ENCODE results near the gene PLIN4. TPM values are rescaled to one million over a fixed set of nuclear protein-coding genes. Genes with fewer than 3 reads are reported as not detected.

PLIN4 gene
- total and polyA plus RNA-seq, 2 donors: 14.0 to 55.7 TPM

DNA sequence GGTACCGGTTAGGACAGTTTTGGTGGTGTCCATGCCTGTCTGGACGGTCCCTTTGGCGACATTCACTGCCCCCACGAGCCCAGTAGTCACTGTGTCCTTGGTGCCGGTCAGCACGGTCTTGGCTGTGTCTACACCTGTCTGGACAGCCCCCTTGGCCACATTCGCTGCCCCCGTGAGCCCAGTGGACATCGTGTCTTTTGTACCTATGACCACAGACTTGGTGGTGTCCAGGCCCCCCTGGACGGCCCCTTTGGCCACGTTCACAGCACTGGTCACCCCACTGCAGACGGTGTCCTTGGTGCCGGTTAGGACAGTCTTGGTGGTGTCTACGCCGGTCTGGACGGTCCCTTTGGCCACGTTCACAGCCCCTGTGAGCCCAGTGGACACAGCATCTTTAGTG lies 6.2 kb downstream of the PLIN4 start:
- WGBS: 90% methylated on average over 17 of the region's 17 CpGs
- no peaks in the 10 kb centered on the region for H3K4me1 ChIP-seq (ENCODE audit: insufficient read depth)

DNA sequence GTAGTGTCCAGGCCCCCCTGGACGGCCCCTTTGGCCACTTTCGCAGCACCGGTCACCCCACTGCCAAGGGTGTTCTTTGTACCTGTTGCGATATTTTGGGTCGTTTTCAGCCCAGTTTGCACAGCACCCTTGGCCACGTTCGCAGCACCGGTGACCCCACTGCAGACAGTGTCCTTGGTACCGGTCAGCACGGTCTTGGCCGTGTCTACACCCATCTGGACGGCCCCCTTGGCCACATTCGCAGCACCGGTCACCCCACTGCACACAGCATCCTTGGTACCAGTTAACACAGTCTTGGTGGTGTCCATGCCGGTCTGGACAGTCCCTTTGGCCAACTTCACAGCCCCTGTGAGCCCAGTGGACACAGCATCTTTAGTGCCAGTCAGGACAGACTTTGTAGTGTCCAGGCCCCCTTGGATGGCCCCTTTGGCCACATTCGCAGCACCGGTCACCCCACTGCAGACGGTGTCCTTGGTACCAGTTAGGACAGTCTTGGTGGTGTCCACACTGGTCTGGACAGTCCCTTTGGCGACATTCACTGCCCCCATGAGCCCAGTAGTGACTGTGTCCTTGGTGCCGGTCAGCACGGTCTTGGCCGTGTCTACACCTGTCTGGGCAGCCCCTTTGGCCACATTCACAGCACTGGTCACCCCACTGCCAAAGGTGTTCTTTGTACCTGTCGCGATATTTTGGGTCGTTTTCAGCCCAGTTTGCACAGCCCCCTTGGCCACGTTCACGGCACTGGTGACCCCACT lies 6.8 kb downstream of the PLIN4 start:
- H3K27ac ChIP-seq (ENCODE audit: low read depth): no peak overlapping the region
- H3K36me3 ChIP-seq (ENCODE audit: insufficient read depth): no peaks in the 10 kb centered on the region
- H3K4me1 ChIP-seq (ENCODE audit: insufficient read depth): no peaks in the 10 kb centered on the region
- no peak overlapping the region for H3K4me3 ChIP-seq (ENCODE audit: low read depth, low read length)
- 85% methylated on average over 27 of the region's 27 CpGs for WGBS
- DNase-seq (ENCODE audit: extremely low spot score): no peak

More for the DNA sequence above, 6.2 kb downstream of the PLIN4 start:
- DNase-seq (ENCODE audit: extremely low spot score): no peak
- Histone ChIP-seq H3K36me3 (ENCODE audit: insufficient read depth) (no peaks in the 10 kb centered on the region), H3K4me3 (ENCODE audit: low read depth, low read length) (no peak overlapping the region), H3K27ac (ENCODE audit: low read depth) (no peak overlapping the region)

DNA sequence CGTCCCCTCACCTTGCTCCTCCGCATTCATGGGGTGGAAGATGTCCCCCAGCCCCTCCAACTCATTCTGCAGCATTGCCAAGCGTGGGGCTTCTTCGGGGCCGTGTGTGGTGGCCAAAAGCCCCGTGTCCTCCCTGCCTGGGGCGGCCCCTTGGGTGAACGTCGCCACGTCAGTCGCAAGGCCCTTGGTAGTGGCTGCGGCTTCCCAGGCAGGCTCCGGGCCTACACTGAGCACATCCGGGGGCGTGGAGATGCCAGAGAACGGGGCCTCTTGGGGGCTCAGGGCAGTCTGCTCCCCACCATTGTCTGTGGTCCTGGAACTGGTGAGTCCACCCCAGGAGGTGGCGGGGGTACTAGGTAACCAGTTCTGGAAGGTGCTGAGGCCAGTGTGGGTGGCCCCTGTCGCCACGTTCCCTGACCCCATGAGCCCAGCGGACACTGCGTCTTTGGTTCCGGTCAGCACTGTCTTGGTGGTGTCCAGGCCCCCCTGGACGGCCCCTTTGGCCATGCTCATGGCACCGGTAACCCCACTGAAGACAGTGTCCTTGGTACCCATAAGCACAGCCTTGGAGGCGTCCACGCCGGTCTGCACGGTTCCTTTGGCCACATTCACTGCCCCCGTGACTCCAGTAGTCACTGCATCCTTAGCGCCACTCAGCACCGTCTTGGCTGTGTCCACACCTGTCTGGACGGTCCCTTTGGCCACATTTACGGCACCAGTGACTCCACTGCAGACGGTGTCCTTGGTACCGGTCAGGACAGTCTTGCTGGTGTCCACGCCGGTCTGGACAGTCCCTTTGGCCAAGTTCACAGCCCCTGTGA lies 7.6 kb downstream of the PLIN4 start:
- DNase-seq (ENCODE audit: extremely low spot score): no peak
- no peaks in the 10 kb centered on the region for H3K36me3 ChIP-seq (ENCODE audit: insufficient read depth)
- no peaks in the 10 kb centered on the region for H3K4me1 ChIP-seq (ENCODE audit: insufficient read depth)
- 89% methylated on average over 37 of the region's 37 CpGs for WGBS
- no peak overlapping the region for H3K27ac ChIP-seq (ENCODE audit: low read depth)
- H3K4me3 ChIP-seq (ENCODE audit: low read depth, low read length): no peak overlapping the region

DNA sequence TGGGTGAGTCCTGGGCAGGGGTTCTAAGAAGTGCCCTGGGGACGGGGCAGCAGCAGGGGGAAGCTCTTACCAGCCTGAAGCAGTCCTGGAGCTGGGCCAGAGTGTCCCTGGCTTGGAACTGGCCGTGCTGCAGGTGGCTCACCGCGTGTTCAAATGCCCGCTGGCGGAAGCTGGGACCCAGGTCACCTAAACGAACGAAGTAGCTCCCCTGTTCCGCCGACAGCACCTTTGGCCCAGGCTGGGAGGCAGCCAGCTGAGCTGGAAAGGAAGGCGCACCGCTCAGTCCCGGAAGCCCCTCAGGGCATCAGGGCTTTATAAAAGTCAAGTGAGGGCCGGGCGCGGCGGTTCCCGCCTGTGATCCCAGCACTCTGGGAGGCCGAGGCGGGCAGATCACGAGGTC lies 9.6 kb downstream of the PLIN4 start:
- H3K4me1 ChIP-seq (ENCODE audit: insufficient read depth): no peaks in the 10 kb centered on the region
- DNase-seq (ENCODE audit: extremely low spot score): no peak
- H3K27ac ChIP-seq (ENCODE audit: low read depth): no peak overlapping the region
- H3K36me3 ChIP-seq (ENCODE audit: insufficient read depth): no peaks in the 10 kb centered on the region
- WGBS: 83% methylated on average over 21 of the region's 21 CpGs
- H3K4me3 ChIP-seq (ENCODE audit: low read depth, low read length): no peak overlapping the region

DNA sequence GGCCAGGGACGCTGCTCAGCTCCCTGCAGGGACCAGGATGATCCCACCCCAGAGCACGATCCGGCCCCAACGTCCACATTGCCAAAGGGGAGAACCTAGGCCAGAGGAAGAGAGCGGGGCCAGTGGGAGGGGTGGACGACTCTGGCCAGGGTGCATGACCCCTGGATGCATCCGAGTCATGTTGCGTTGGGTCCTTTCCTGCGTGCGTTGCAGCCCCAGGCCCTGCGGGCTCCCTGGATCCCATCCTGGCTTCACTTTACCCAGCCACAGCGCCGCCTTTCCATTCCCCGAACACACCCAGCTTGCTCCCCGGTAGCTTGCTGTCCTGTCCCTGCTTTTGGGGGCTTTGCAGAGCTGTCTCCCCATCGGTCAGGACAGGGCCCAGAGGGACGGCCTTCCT lies 10.5 kb downstream of the PLIN4 start:
- no peak overlapping the region for H3K4me3 ChIP-seq (ENCODE audit: low read depth, low read length)
- H3K36me3 ChIP-seq (ENCODE audit: insufficient read depth): no peaks in the 10 kb centered on the region
- WGBS: 73% methylated on average over 17 of the region's 17 CpGs
- no peak for DNase-seq (ENCODE audit: extremely low spot score)
- H3K27ac ChIP-seq (ENCODE audit: low read depth): no peak overlapping the region
- H3K4me1 ChIP-seq (ENCODE audit: insufficient read depth): no peaks in the 10 kb centered on the region

DNA sequence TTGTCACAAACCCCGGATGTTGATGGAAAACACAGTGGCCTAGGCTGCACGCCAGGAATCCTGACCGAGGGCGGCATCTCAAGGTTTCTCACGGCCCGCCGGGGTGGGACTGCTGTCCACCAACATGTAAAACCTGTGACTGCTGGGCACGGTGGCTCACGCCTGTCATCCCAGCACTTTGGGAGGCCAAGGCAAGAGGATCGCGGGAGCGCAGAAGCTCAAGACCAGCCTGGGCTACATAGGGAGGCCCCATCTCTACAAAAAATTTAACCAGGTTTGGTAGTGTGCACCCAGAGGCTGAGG lies 11.2 kb downstream of the PLIN4 start:
- H3K4me3 ChIP-seq (ENCODE audit: low read depth, low read length): no peak overlapping the region
- H3K36me3 ChIP-seq (ENCODE audit: insufficient read depth): no peaks in the 10 kb centered on the region
- H3K27ac ChIP-seq (ENCODE audit: low read depth): no peak overlapping the region
- WGBS: 76% methylated on average over 12 of the region's 12 CpGs
- no peaks in the 10 kb centered on the region for H3K4me1 ChIP-seq (ENCODE audit: insufficient read depth)
- DNase-seq (ENCODE audit: extremely low spot score): no peak

DNA sequence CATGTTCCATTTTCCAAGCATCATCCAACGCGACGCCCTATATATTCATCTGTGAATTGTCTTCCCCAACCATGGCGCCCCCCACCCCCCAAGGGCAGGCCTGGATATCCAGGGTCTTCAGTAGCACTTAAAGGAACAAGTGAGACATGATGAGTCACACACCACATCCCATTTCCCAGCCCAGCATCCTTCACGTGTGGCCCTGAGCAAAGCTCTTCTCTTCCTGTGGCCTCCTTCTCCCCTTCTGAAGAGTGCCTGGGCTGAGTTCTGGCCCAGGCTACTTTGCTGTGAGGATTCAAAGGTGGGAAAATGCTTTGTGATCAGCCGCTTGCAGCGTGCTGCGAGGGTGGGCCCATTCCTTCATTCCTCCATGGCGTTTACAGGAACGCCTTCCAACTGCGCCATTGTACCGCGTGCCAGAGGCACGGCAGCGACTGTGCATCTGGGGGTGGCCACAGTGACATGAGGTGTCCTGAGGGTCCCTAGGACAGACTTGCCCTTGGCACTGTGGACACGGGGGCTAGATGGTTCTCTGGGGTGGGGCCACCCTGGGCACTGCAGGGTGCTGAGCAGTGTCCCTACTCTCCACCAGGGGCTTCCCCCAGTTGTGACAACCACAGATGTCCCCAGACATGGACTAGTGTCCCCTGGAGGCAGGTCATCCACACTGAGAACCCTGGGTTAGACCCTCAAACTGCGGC lies 11.7 kb downstream of the PLIN4 start:
- no peaks in the 10 kb centered on the region for H3K4me1 ChIP-seq (ENCODE audit: insufficient read depth)
- H3K4me3 ChIP-seq (ENCODE audit: low read depth, low read length): no peak overlapping the region
- H3K27ac ChIP-seq (ENCODE audit: low read depth): no peak overlapping the region
- whole genome bisulfite sequencing: 83% methylated on average over 17 of the region's 17 CpGs
- no peaks in the 10 kb centered on the region for H3K36me3 ChIP-seq (ENCODE audit: insufficient read depth)
- DNase-seq (ENCODE audit: extremely low spot score): no peak

DNA sequence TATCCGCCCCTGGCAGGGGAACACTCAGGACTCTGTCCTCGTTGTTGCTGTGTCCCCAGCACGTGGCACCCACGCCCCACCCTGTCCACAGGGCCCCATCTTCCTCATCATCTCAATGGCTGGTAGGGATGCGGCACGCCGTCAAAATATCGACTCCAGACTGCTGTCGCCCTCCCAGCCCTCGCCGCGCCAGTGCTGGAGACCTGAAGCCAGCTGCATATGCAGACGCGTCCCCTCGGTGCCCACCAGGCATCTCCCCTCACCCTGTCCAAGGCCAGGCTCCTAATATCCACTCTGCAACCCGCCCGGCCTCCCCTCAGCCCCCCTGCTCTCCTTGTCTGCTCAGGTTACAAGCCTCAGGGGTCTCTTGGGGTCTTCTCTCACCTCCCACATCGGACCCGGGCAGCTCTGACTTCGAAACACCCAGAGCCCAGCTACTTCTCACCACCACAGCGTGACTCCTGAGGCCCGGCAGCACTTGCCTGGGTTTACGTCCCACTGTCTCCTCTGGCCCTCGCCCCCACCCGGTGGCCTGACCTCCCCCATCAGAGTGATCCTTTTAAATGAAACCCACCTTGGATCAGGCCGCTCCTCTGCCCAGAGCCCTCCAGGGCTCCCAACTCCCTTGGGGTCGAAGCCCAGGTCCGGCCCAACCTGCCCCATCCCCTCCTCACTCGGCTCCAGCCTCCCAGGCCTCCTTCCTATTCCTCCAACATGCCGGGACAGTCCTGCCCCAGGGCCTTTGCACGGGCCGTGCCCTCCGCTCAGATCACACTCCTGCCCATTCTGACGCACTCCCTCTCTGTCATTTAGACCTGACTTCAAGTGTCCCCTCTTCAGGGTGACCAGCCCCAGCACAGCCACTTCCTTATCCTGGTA lies 12.5 kb downstream of the PLIN4 start:
- H3K36me3 ChIP-seq (ENCODE audit: insufficient read depth): no peaks in the 10 kb centered on the region
- WGBS: 94% methylated on average over 34 of the region's 34 CpGs
- H3K4me3 ChIP-seq (ENCODE audit: low read depth, low read length): no peak overlapping the region
- DNase-seq (ENCODE audit: extremely low spot score): no peak
- H3K27ac ChIP-seq (ENCODE audit: low read depth): no peak overlapping the region
- H3K4me1 ChIP-seq (ENCODE audit: insufficient read depth): no peaks in the 10 kb centered on the region

DNA sequence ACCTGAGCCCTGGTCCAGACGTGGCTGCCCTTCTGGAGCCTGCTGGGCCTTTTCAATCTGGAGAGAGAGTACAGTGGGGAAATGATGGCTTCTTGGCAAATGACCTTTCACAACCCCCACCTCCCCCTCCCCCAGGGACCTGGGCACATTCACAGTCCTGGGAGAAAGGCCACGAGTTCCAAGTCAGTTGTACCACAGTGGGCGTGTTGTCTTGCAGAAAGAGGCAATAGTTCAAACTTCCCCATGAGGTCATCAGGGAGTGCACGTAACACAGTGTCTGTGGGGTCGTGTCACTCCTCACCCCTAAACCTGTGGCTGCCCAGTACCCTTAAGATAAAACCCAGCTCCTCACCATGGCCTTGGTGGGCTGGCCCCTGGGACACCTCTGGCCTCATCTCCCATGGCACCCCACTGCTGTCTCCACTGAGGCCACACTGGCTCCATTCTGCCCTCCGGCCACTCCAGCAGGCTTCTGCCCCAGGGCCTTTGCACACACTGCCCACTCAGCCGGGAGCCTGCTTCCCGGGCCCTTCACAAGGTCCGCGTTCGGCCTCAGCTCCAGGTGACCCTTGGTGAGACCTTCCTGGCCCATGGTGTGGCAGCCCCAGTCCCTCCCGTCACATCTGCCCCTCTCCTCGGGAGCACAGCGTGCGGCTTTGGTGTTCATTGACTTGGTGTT lies 13.3 kb downstream of the PLIN4 start:
- no peak for DNase-seq (ENCODE audit: extremely low spot score)
- 89% methylated on average over 15 of the region's 15 CpGs for WGBS
- H3K4me1 ChIP-seq (ENCODE audit: insufficient read depth): no peaks in the 10 kb centered on the region
- H3K27ac ChIP-seq (ENCODE audit: low read depth): no peak overlapping the region
- no peaks in the 10 kb centered on the region for H3K36me3 ChIP-seq (ENCODE audit: insufficient read depth)
- no peak overlapping the region for H3K4me3 ChIP-seq (ENCODE audit: low read depth, low read length)

DNA sequence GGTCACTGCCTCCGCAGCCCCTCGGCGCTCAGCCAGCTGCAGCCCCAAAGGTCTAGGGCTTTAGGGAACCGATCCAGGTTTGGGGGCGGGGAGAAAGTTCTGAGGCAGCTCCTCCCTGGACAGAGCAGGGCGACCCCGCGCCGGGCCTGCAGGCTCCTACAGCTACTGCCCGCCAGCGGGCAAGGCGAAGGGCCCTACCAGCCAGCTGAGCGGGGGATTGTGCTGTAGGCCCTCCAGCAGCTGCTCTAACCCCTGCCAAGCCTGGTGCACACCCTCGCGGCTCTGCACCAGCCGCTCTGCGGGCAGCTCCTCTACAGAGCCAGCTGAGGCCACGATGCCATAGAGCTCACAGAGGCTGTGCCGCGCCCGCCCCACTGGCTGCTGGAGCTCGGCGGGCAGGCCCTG lies 14.0 kb downstream of the PLIN4 start:
- WGBS: 86% methylated on average over 23 of the region's 23 CpGs
- no peak for DNase-seq (ENCODE audit: extremely low spot score)
- H3K27ac ChIP-seq (ENCODE audit: low read depth): no peak overlapping the region
- H3K4me3 ChIP-seq (ENCODE audit: low read depth, low read length): no peak overlapping the region
- H3K36me3 ChIP-seq (ENCODE audit: insufficient read depth): no peaks in the 10 kb centered on the region
- no peaks in the 10 kb centered on the region for H3K4me1 ChIP-seq (ENCODE audit: insufficient read depth)

DNA sequence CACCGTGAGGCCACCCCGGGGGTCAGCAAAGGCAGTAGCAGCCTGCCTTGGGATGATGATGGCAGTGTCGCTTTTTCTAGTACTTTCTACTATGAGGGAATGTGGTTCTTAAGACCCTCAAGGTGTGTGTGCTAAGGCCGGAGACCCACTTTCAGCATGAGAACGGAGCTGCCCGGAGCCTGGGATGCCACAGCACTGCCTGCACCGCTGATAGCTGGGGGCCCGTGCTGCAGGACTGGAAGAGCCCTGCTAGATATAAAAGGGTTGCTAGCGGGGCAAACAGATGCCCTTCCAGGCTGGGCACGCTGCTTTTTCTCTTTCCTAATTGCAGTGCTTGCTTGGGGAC lies 14.5 kb downstream of the PLIN4 start:
- Histone ChIP-seq H3K4me3 (ENCODE audit: low read depth, low read length) (no peak overlapping the region), H3K27ac (ENCODE audit: low read depth) (no peak overlapping the region), H3K36me3 (ENCODE audit: insufficient read depth) (no peaks in the 10 kb centered on the region), H3K4me1 (ENCODE audit: insufficient read depth) (no peaks in the 10 kb centered on the region)
- DNase-seq (ENCODE audit: extremely low spot score): no peak
- WGBS: 88% methylated on average over 10 of the region's 10 CpGs

DNA sequence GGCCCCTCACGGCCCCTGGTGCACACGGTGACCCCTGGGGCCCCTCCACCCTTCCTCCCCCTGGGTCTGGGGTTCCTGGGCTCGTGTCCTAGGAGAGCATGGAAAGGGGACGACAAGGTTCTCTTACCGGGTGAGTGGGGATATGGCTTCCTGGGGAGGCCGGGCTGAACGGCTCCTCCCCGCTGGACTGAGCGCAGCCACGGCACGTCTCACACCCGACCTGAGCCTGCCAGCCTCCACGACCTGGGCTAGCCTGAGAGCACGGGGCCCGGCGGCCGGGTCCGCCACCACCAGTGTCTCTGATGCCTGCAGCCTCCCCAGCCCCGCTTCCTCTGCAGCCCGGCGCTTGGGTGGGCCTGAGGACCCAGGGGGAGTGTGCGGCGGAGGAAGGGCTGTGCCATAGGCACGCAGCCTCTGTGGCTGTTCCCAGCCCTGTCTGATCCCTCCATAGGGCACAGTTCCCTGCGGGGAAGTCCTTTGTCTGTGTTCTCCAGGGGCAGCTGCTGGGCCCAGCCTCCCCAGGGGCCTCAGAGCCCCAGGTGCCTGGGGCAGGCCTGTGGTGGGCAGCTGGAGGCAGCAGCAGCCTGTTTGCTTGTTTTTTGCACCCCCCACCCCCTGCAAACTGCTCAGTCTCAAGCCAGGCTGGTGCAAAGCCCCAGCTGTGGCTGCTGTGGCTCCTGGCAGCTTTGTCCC lies 15.0 kb downstream of the PLIN4 start:
- DNase-seq (ENCODE audit: extremely low spot score): no peak
- Histone ChIP-seq H3K36me3 (ENCODE audit: insufficient read depth) (peaks cover 2% of the 10 kb centered on the region), H3K4me3 (ENCODE audit: low read depth, low read length) (no peak overlapping the region), H3K27ac (ENCODE audit: low read depth) (no peak overlapping the region), H3K4me1 (ENCODE audit: insufficient read depth) (no peaks in the 10 kb centered on the region)
- 86% methylated on average over 25 of the region's 25 CpGs for WGBS
